GM12878 (cell line): ENCODE results near the gene PCDHB12. TPM values are rescaled to one million over a fixed set of nuclear protein-coding genes. Genes with fewer than 3 reads are reported as not detected.

Experiments used
- ATAC-seq: fragments of 200-7000 bp; cut with Tn5 transposase; 3 replicates; pipeline ENCODE4 v1.9.1; 2020; ENCODE audit warnings: mild to moderate bottlenecking, moderate library complexity
- BruUV-seq: library from RNA; stranded (reverse); fragments of 400-500 nt; replicated peaks from 2 replicates; lab custom pipeline; 2021; lab: Mats Ljungman, UMichigan
- CTCF ChIA-PET: fragments of 300-600 bp; sonication (Branson Sonifier 250); formaldehyde crosslinking; extraction: SDS; loops from one replicate; lab custom pipeline; 2021; ENCODE audit warnings: inconsistent platforms; lab: Yijun Ruan, JAX
- POLR2A ChIA-PET: fragments of 350-600 bp; formaldehyde crosslinking; extraction: SDS; loops from one replicate; lab custom pipeline; 2021; ENCODE audit warnings: inconsistent platforms; lab: Charles Lee
- RAD21 ChIA-PET: fragments of 300-600 bp; sonication (Branson Sonifier 250); formaldehyde crosslinking; loops from one replicate; lab custom pipeline; 2023; ENCODE audit warnings: antibody characterized with exemption; ENCODE audit not compliant: unreplicated experiment; lab: Charles Lee
- SMC1A ChIA-PET: fragments of 300-600 bp; sonication (Branson Sonifier 250); formaldehyde crosslinking; loops from one replicate; lab custom pipeline; 2023; ENCODE audit not compliant: unreplicated experiment, uncharacterized antibody; lab: Charles Lee
- DNase-seq: peaks from one replicate; pipeline ENCODE4 v3.0.0-alpha.2; 2011; ENCODE audit warnings: low read depth, low spot score
- FAIRE-seq: peaks from 3 replicates; lab custom pipeline; 2011; peaks lifted over from hg19 to GRCh38; lab: Jason Lieb, UNC
- H2AFZ ChIP-seq: 2 replicates; pipeline ENCODE4 v1.6.0; 2011; ENCODE audit warnings: low read depth, low read length, control low read depth; ENCODE audit not compliant: control insufficient read depth
- H3K27ac ChIP-seq: 2 replicates; pipeline ENCODE4 v1.5.1; 2011; ENCODE audit warnings: control low read depth; ENCODE audit not compliant: control insufficient read depth, insufficient read depth
- H3K27me3 ChIP-seq, 2 experiments: replicated peaks in 1 of 2; 2 replicates each; pipeline versions ENCODE4 v1.6.0 to v1.6.1; 2011; ENCODE audit warnings: low read length in 1 of 2; ENCODE audit not compliant: control insufficient read depth in 2 of 2, insufficient read depth in 2 of 2
- H3K36me3 ChIP-seq, 2 experiments: 2 replicates each; pipeline ENCODE4 v1.5.1; 2011; ENCODE audit warnings: low read length in 1 of 2; ENCODE audit not compliant: control insufficient read depth in 2 of 2, insufficient read depth in 2 of 2
- H3K4me1 ChIP-seq: 2 replicates; pipeline ENCODE4 v1.6.1; 2011; ENCODE audit warnings: mild to moderate bottlenecking, low read length, moderate library complexity, mixed read lengths; ENCODE audit not compliant: control insufficient read depth, insufficient read depth
- H3K4me2 ChIP-seq: 2 replicates; pipeline ENCODE4 v1.6.0; 2011; ENCODE audit warnings: control low read depth; ENCODE audit not compliant: control insufficient read depth, insufficient read depth
- H3K4me3 ChIP-seq: fragments of 200-600 bp; sonication (generic); 2 replicates; pipeline ENCODE4 v1.5.1; 2016
- H3K79me2 ChIP-seq: 2 replicates; pipeline ENCODE4 v1.6.0; 2011; ENCODE audit warnings: low read length; ENCODE audit not compliant: control insufficient read depth, insufficient read depth
- H3K9ac ChIP-seq: 2 replicates; pipeline ENCODE4 v1.8.0; 2011; ENCODE audit warnings: low read length, control low read depth, mixed read lengths; ENCODE audit not compliant: control insufficient read depth, insufficient read depth
- H3K9me3 ChIP-seq: replicated peaks from 3 replicates; pipeline ENCODE4 v1.5.1; 2011; ENCODE audit warnings: mild to moderate bottlenecking, low read length; ENCODE audit not compliant: control insufficient read depth, insufficient read depth
- H4K20me1 ChIP-seq: 2 replicates; pipeline ENCODE4 v1.6.0; 2011; ENCODE audit not compliant: control insufficient read depth, insufficient read depth
- CEBPB ChIP-seq, 2 experiments: fragments of 150-350 bp in 1 of 2; IDR thresholded peaks; 2 replicates each; pipeline ENCODE4 v1.6.1; 2012 to 2014; ENCODE audit warnings: low read depth in 2 of 2, low read length in 2 of 2, borderline replicate concordance in 1 of 2, inconsistent platforms in 1 of 2
- CREM ChIP-seq: IDR thresholded peaks from 2 replicates; pipeline ENCODE4 v1.6.1; 2014; ENCODE audit warnings: antibody characterized with exemption, low read depth
- EZH2 ChIP-seq: IDR thresholded peaks from 2 replicates; pipeline ENCODE4 v1.6.1; 2012; ENCODE audit warnings: low read depth, mild to moderate bottlenecking, control low read depth, inconsistent platforms, low read length, borderline replicate concordance; ENCODE audit not compliant: control insufficient read depth
- FOS ChIP-seq: IDR thresholded peaks from 3 replicates; pipeline ENCODE4 v1.6.1; 2011; ENCODE audit warnings: borderline replicate concordance; ENCODE audit not compliant: insufficient read length; ENCODE audit errors: extremely low read depth
- HDAC6 ChIP-seq: fragments of 200-600 bp; sonication (generic); IDR thresholded peaks from one replicate; pipeline ENCODE4 v1.8.0; 2017; ENCODE audit warnings: antibody characterized with exemption; ENCODE audit not compliant: unreplicated experiment
- IRF5 ChIP-seq: fragments of 450-650 bp; IDR thresholded peaks from 2 replicates; pipeline ENCODE4 v1.6.1; 2017; ENCODE audit warnings: borderline replicate concordance
- JUNB ChIP-seq: IDR thresholded peaks from 2 replicates; pipeline ENCODE4 v1.6.1; 2016; ENCODE audit warnings: antibody characterized with exemption, mild to moderate bottlenecking
- LARP7 ChIP-seq: fragments of 450-650 bp; IDR thresholded peaks from 2 replicates; pipeline ENCODE4 v1.6.1; 2017; ENCODE audit warnings: mild to moderate bottlenecking
- MEF2A ChIP-seq: IDR thresholded peaks from 2 replicates; pipeline ENCODE4 v1.6.1; 2011; ENCODE audit warnings: low read depth, mild to moderate bottlenecking, low read length, moderate library complexity; ENCODE audit not compliant: insufficient read depth
- NR2C1 ChIP-seq: fragments of 450-650 bp; IDR thresholded peaks from 2 replicates; pipeline ENCODE4 v1.6.1; 2017; ENCODE audit warnings: antibody characterized with exemption, mild to moderate bottlenecking, moderate library complexity
- PAX8 ChIP-seq: fragments of 450-650 bp; IDR thresholded peaks from 2 replicates; pipeline ENCODE4 v1.6.1; 2017; ENCODE audit warnings: mild to moderate bottlenecking, moderate library complexity
- RUNX3 ChIP-seq: IDR thresholded peaks from 2 replicates; pipeline ENCODE4 v1.6.1; 2012; ENCODE audit warnings: low read length, inconsistent platforms
- SUZ12 ChIP-seq: fragments of 200-600 bp; sonication (generic); IDR thresholded peaks from one replicate; pipeline ENCODE4 v1.6.1; 2018; ENCODE audit warnings: antibody characterized with exemption, mild to moderate bottlenecking; ENCODE audit not compliant: unreplicated experiment
- TCF12 ChIP-seq: IDR thresholded peaks from 2 replicates; pipeline ENCODE4 v1.6.1; 2011; ENCODE audit warnings: low read depth, mild to moderate bottlenecking, low read length
- YY1 ChIP-seq: IDR thresholded peaks from 2 replicates; pipeline ENCODE4 v1.6.1; 2011; ENCODE audit warnings: low read depth, mild to moderate bottlenecking, low read length
- ZBED1 ChIP-seq: IDR thresholded peaks from 2 replicates; pipeline ENCODE4 v1.6.1; 2016; ENCODE audit warnings: borderline replicate concordance
- WGBS: methylation state at CpG from one replicate; pipeline ENCODE4 v1.1.6; 2016; ENCODE audit warnings: low lambda C conversion rate; ENCODE audit not compliant: insufficient replicate concordance, insufficient coverage; ENCODE audit errors: missing lambda C conversion rate; 5-methylcytosine and 5-hydroxymethylcytosine counted together
- in situ Hi-C: fragments of 300-500 bp; cut with MboI; formaldehyde crosslinking; loops from 9 replicates; pipeline ENCODE4 v1.14.3; 2018; ENCODE audit warnings: mixed read lengths
- intact Hi-C: fragments of 100-400 bp; cut with micrococcal nuclease; formaldehyde crosslinking; loops from one replicate; pipeline ENCODE4 v1.14.2; 2022; ENCODE audit not compliant: unreplicated experiment
- polyA plus RNA-seq, 11 experiments: library from polyadenylated mRNA; depleted of rRNA in 4 of 11; unstranded in 6 of 11; stranded (reverse) in 5 of 11; fragments of >200 nt; fragmentation: Nextera tagmentation in 4 of 11; fragmentation: Illumina TruSeq in 1 of 11; extraction: Ambion mirVana in 4 of 11; extraction: Trizol in 1 of 11; gene quantifications; 1 replicate in 1 of 11; 2 replicates in 10 of 11; pipeline versions ENCODE4 v1.2.1 to v1.2.3, GENCODE V29; 2011 to 2016; ENCODE audit warnings: inconsistent platforms in 2 of 11, missing spikeins in 2 of 11, low read depth in 1 of 11
- total RNA-seq, 4 experiments: library from RNA; depleted of rRNA in 3 of 4; stranded (reverse); fragments of >200 nt in 3 of 4; fragmentation: Illumina TruSeq in 1 of 4; extraction: Trizol in 1 of 4; gene quantifications; 2 replicates each; pipeline versions ENCODE4 v1.2.1 to v1.2.3, GENCODE V29; 2013 to 2021
- TF ChIP-seq, protein P1 (sequence below): IDR thresholded peaks from 2 replicates; pipeline ENCODE4 v1.6.1; 2012; ENCODE audit warnings: low read depth, low read length, improper control_type of control experiment
- TF ChIP-seq, protein P2 (sequence below): fragments of 450-650 bp; formaldehyde crosslinking; IDR thresholded peaks from 2 replicates; pipeline ENCODE4 v1.5.0; 2022; ENCODE audit warnings: mild to moderate bottlenecking, missing genetic modification characterization

PCDHB12 gene
- total and polyA plus RNA-seq, 10 of the 15 experiments (the other 5 are each of a cell fraction or from before 2014, with no cell fraction given) = 0.04 to 0.08 (median 0.04) TPM; not detected in 7

- intact Hi-C loops (loop anchor here (10.0 kb wide), 1 partner anchor 384 kb away; no protein-coding TSS in a partner anchor), in situ Hi-C loops (no loop called here)
- FAIRE-seq (no peak), DNase-seq (no peak), ATAC-seq (no peak)
- no peak for TF ChIP-seq SUZ12
- no peak for TF ChIP-seq EZH2
- no peak for TF ChIP-seq CEBPB (IDR thresholded peaks at IDR 0.05; ENCODE audit: borderline replicate concordance in 1 of 2, low read depth in 2 of 2, low read length in 2 of 2)
- TF ChIP-seq HDAC6 = no peak
- no peak for TF ChIP-seq FOS
- TF ChIP-seq IRF5 = no peak
- no peak for TF ChIP-seq ZBED1
- no peak for TF ChIP-seq MEF2A
- no peak for TF ChIP-seq CREM
- no peak for TF ChIP-seq LARP7
- TF ChIP-seq, protein P1, sequence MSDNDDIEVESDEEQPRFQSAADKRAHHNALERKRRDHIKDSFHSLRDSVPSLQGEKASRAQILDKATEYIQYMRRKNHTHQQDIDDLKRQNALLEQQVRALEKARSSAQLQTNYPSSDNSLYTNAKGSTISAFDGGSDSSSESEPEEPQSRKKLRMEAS = no peak
- no peak for TF ChIP-seq JUNB
- no peak for TF ChIP-seq PAX8
- TF ChIP-seq RUNX3 = no peak
- TF ChIP-seq TCF12 = no peak
- no peak for TF ChIP-seq NR2C1
- no peak for TF ChIP-seq YY1
- TF ChIP-seq, protein P2, sequence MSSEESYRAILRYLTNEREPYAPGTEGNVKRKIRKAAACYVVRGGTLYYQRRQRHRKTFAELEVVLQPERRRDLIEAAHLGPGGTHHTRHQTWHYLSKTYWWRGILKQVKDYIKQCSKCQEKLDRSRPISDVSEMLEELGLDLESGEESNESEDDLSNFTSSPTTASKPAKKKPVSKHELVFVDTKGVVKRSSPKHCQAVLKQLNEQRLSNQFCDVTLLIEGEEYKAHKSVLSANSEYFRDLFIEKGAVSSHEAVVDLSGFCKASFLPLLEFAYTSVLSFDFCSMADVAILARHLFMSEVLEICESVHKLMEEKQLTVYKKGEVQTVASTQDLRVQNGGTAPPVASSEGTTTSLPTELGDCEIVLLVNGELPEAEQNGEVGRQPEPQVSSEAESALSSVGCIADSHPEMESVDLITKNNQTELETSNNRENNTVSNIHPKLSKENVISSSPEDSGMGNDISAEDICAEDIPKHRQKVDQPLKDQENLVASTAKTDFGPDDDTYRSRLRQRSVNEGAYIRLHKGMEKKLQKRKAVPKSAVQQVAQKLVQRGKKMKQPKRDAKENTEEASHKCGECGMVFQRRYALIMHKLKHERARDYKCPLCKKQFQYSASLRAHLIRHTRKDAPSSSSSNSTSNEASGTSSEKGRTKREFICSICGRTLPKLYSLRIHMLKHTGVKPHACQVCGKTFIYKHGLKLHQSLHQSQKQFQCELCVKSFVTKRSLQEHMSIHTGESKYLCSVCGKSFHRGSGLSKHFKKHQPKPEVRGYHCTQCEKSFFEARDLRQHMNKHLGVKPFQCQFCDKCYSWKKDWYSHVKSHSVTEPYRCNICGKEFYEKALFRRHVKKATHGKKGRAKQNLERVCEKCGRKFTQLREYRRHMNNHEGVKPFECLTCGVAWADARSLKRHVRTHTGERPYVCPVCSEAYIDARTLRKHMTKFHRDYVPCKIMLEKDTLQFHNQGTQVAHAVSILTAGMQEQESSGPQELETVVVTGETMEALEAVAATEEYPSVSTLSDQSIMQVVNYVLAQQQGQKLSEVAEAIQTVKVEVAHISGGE = no peak
- H3K9ac ChIP-seq = no peak overlapping the region
- H3K27ac ChIP-seq = no peak overlapping the region
- ChIA-PET CTCF (no interaction called here), SMC1A (no interaction called here), POLR2A (no interaction called here), RAD21 (no interaction called here)
- H3K27me3 ChIP-seq = no peaks in the 10 kb centered on the region
- H2AFZ ChIP-seq = no peak overlapping the region
- no peak overlapping the region for H3K4me3 ChIP-seq
- no peaks in the 10 kb centered on the region; the same call in 2 of the 3 replicates for H3K9me3 ChIP-seq
- no peaks in the 10 kb centered on the region for H3K4me1 ChIP-seq
- no peaks in the 10 kb centered on the region for H3K36me3 ChIP-seq
- BruUV-seq = no TSS peak
- no peaks in the 10 kb centered on the region for H3K79me2 ChIP-seq
- no peak overlapping the region for H3K4me2 ChIP-seq
- 37% methylated on average over 1 of the region's 1 CpG for WGBS
- H4K20me1 ChIP-seq = no peaks in the 10 kb centered on the region
These were observed 28.2 kb upstream of the PCDHB12 start for GRCh38 chr5:141180313-141180712.
